ENCODE data around the gene RAP1B. TPM values are rescaled to one million over a fixed set of nuclear protein-coding genes. Genes with fewer than 3 reads are reported as not detected.

The RAP1B gene
- total and polyA plus RNA-seq, 9 of the 15 experiments (the other 6 are each of a cell fraction or from before 2014, with no cell fraction given): 107 to 309 (median 170) TPM

DNA sequence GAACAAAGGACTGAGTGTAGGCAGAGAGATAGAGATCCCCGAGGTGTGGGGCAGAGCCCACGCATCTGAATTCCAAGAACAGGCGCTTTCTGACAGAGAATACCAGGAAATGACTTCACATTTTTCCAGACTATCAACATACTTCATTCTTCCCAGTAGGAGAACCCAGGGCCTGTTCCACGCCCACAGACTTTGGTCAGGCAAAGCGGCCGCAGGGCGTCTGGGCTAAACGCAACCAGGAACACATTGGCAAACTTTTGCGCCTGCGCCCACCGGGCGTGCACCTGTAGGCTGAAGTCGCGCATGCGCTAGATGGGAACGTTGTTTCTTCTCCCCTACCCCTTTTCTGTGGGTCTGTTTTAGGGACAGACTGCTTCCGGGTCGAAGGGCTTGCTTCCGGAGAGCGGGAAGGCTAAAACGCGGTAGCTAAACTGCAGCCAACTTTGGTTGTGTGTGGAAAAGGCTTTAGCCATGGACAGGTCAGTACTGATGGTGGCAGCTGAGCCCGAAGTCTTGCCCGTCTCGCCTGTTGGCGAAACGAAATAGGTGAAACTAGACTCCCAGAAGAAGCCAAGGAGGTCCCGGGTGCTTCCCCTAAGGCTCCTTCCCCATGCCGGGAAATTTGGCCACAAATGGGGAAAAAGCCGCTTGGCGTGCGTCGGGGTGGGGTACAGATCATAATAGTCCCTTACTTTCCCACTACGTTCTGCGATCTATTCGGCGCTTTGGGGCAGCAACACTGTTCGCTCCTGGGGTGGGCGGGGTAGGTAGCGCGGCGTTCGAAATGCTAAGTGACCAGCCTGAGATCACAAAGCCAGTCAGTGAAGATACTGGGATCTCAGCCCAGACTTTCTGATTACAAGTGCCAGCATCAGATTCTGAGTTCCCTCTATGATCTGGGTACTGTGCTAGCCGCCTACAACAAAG is 76.2 kb downstream of the RAP1B start, which contains the start of gene NUP107 (continued):
- TF ChIP-seq, protein P1, sequence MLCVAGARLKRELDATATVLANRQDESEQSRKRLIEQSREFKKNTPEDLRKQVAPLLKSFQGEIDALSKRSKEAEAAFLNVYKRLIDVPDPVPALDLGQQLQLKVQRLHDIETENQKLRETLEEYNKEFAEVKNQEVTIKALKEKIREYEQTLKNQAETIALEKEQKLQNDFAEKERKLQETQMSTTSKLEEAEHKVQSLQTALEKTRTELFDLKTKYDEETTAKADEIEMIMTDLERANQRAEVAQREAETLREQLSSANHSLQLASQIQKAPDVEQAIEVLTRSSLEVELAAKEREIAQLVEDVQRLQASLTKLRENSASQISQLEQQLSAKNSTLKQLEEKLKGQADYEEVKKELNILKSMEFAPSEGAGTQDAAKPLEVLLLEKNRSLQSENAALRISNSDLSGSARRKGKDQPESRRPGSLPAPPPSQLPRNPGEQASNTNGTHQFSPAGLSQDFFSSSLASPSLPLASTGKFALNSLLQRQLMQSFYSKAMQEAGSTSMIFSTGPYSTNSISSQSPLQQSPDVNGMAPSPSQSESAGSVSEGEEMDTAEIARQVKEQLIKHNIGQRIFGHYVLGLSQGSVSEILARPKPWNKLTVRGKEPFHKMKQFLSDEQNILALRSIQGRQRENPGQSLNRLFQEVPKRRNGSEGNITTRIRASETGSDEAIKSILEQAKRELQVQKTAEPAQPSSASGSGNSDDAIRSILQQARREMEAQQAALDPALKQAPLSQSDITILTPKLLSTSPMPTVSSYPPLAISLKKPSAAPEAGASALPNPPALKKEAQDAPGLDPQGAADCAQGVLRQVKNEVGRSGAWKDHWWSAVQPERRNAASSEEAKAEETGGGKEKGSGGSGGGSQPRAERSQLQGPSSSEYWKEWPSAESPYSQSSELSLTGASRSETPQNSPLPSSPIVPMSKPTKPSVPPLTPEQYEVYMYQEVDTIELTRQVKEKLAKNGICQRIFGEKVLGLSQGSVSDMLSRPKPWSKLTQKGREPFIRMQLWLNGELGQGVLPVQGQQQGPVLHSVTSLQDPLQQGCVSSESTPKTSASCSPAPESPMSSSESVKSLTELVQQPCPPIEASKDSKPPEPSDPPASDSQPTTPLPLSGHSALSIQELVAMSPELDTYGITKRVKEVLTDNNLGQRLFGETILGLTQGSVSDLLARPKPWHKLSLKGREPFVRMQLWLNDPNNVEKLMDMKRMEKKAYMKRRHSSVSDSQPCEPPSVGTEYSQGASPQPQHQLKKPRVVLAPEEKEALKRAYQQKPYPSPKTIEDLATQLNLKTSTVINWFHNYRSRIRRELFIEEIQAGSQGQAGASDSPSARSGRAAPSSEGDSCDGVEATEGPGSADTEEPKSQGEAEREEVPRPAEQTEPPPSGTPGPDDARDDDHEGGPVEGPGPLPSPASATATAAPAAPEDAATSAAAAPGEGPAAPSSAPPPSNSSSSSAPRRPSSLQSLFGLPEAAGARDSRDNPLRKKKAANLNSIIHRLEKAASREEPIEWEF (CRISPR knock-in tag; IDR thresholded peaks at IDR 0.05): no peak
- peak; percentile 62 for TF ChIP-seq ZNF707 (CRISPR knock-in tag; conservative IDR thresholded peaks at IDR 0.05)
- no peak for TF ChIP-seq ZKSCAN3 (CRISPR knock-in tag; IDR thresholded peaks at IDR 0.05)
- peak; percentile 88 for TF ChIP-seq EP300 (IDR thresholded peaks at IDR 0.05; ENCODE audit: low read length)
- TF ChIP-seq HDAC2 (IDR thresholded peaks at IDR 0.05): peak; percentile 38; the same call in 1 of the 2 replicates
- TF ChIP-seq, protein P2, sequence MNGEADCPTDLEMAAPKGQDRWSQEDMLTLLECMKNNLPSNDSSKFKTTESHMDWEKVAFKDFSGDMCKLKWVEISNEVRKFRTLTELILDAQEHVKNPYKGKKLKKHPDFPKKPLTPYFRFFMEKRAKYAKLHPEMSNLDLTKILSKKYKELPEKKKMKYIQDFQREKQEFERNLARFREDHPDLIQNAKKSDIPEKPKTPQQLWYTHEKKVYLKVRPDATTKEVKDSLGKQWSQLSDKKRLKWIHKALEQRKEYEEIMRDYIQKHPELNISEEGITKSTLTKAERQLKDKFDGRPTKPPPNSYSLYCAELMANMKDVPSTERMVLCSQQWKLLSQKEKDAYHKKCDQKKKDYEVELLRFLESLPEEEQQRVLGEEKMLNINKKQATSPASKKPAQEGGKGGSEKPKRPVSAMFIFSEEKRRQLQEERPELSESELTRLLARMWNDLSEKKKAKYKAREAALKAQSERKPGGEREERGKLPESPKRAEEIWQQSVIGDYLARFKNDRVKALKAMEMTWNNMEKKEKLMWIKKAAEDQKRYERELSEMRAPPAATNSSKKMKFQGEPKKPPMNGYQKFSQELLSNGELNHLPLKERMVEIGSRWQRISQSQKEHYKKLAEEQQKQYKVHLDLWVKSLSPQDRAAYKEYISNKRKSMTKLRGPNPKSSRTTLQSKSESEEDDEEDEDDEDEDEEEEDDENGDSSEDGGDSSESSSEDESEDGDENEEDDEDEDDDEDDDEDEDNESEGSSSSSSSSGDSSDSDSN (IDR thresholded peaks at IDR 0.05; ENCODE audit: borderline replicate concordance in 1 of 2, low read depth in 2 of 2, low read length in 2 of 2): no peak
- no peak for TF ChIP-seq ZNF174 (CRISPR knock-in tag; IDR thresholded peaks at IDR 0.05)
- no peak for TF ChIP-seq ZNF668 (CRISPR knock-in tag; IDR thresholded peaks at IDR 0.05)
- TF ChIP-seq NCOA4 (IDR thresholded peaks at IDR 0.05; ENCODE audit: partially characterized antibody): no peak
- TF ChIP-seq PYGO2 (tag; IDR thresholded peaks at IDR 0.05): no peak
- TF ChIP-seq, protein P3, sequence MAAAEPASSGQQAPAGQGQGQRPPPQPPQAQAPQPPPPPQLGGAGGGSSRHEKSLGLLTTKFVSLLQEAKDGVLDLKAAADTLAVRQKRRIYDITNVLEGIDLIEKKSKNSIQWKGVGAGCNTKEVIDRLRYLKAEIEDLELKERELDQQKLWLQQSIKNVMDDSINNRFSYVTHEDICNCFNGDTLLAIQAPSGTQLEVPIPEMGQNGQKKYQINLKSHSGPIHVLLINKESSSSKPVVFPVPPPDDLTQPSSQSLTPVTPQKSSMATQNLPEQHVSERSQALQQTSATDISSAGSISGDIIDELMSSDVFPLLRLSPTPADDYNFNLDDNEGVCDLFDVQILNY (CRISPR knock-in tag; IDR thresholded peaks at IDR 0.05): 0 out of 2 replicates have a peak, but pooled peaks have one; percentile 41
- TF ChIP-seq, protein P4, sequence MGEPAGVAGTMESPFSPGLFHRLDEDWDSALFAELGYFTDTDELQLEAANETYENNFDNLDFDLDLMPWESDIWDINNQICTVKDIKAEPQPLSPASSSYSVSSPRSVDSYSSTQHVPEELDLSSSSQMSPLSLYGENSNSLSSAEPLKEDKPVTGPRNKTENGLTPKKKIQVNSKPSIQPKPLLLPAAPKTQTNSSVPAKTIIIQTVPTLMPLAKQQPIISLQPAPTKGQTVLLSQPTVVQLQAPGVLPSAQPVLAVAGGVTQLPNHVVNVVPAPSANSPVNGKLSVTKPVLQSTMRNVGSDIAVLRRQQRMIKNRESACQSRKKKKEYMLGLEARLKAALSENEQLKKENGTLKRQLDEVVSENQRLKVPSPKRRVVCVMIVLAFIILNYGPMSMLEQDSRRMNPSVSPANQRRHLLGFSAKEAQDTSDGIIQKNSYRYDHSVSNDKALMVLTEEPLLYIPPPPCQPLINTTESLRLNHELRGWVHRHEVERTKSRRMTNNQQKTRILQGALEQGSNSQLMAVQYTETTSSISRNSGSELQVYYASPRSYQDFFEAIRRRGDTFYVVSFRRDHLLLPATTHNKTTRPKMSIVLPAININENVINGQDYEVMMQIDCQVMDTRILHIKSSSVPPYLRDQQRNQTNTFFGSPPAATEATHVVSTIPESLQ (CRISPR knock-in tag; IDR thresholded peaks at IDR 0.05): no peak
- no peak; a peak in 1 of 4 replicates for TF ChIP-seq ETV6 (IDR thresholded peaks at IDR 0.05; ENCODE audit: borderline replicate concordance in 1 of 2, low read depth in 2 of 2, low read length in 1 of 2)
- TF ChIP-seq ETV6 (CRISPR knock-in tag; IDR thresholded peaks at IDR 0.05; ENCODE audit: borderline replicate concordance): no peak
- TF ChIP-seq CREBBP (IDR thresholded peaks at IDR 0.05; ENCODE audit: low read depth, low read length): no peak
- no peak for TF ChIP-seq FUS (optimal IDR thresholded peaks at IDR 0.05; ENCODE audit: low read depth, low read length)

Measured in K562 (cell line).